Hepatocyte (in vitro differentiated cells): Measurements from ENCODE around the gene CLIC3. TPM values are rescaled to one million over a fixed set of nuclear protein-coding genes. Genes with fewer than 3 reads are reported as not detected.

ENCODE experiments used
- DNase-seq: peaks from one replicate; pipeline ENCODE4 v3.0.0-alpha.2; 2016; ENCODE audit warnings: low spot score
- H2AFZ ChIP-seq: fragments of 200-600 bp; sonication (generic); 2 replicates; pipeline ENCODE4 v1.6.0; 2016; ENCODE audit warnings: antibody characterized with exemption, mild to moderate bottlenecking
- H3K27ac ChIP-seq: fragments of 200-600 bp; sonication (generic); 2 replicates; pipeline ENCODE4 v1.5.1; 2016; ENCODE audit warnings: mild to moderate bottlenecking
- H3K27me3 ChIP-seq: fragments of 200-600 bp; sonication (generic); 2 replicates; pipeline ENCODE4 v1.6.1; 2016
- H3K36me3 ChIP-seq: fragments of 200-600 bp; sonication (generic); replicated peaks from 2 replicates; pipeline ENCODE4 v1.5.1; 2016; ENCODE audit warnings: low read depth; ENCODE audit not compliant: insufficient read depth
- H3K4me1 ChIP-seq: fragments of 200-600 bp; sonication (generic); 2 replicates; pipeline ENCODE4 v1.5.1; 2016; ENCODE audit warnings: mild to moderate bottlenecking, moderate library complexity; ENCODE audit not compliant: insufficient read depth
- H3K4me2 ChIP-seq: fragments of 200-600 bp; sonication (generic); 2 replicates; pipeline ENCODE4 v1.6.0; 2016
- H3K4me3 ChIP-seq: fragments of 200-600 bp; sonication (generic); 2 replicates; pipeline ENCODE4 v1.5.1; 2016; ENCODE audit warnings: mild to moderate bottlenecking
- H3K79me2 ChIP-seq: fragments of 200-600 bp; sonication (generic); 2 replicates; pipeline ENCODE4 v1.6.0; 2017; ENCODE audit warnings: mild to moderate bottlenecking
- H3K9me2 ChIP-seq: fragments of 200-600 bp; sonication (generic); replicated peaks from 2 replicates; pipeline ENCODE4 v1.6.0; 2017; ENCODE audit warnings: mild to moderate bottlenecking; ENCODE audit not compliant: insufficient read depth
- H3K9me3 ChIP-seq: fragments of 200-600 bp; sonication (generic); 2 replicates; pipeline ENCODE4 v1.5.1; 2016; ENCODE audit warnings: low read depth, mild to moderate bottlenecking
- H4K20me1 ChIP-seq: fragments of 200-600 bp; sonication (generic); 2 replicates; pipeline ENCODE4 v1.6.0; 2016; ENCODE audit warnings: mild to moderate bottlenecking; ENCODE audit not compliant: insufficient read depth, poor library complexity, severe bottlenecking
- CTCF ChIP-seq: fragments of 200-600 bp; sonication (generic); IDR thresholded peaks from 2 replicates; pipeline ENCODE4 v1.5.1; 2016; ENCODE audit warnings: antibody characterized with exemption, mild to moderate bottlenecking; ENCODE audit not compliant: poor library complexity
- EZH2 ChIP-seq: fragments of 200-600 bp; sonication (generic); IDR thresholded peaks from 2 replicates; pipeline ENCODE4 v1.6.1; 2016; ENCODE audit warnings: antibody characterized with exemption, mild to moderate bottlenecking, borderline replicate concordance
- EZH2phosphoT487 ChIP-seq: fragments of 200-600 bp; sonication (generic); IDR thresholded peaks from one replicate; pipeline ENCODE4 v1.6.1; 2018; ENCODE audit warnings: antibody characterized with exemption, mild to moderate bottlenecking, low read depth, moderate library complexity; ENCODE audit not compliant: unreplicated experiment, severe bottlenecking
- WGBS: methylation state at CpG from one replicate; pipeline ENCODE4 v1.1.6; 2016; ENCODE audit warnings: low lambda C conversion rate; ENCODE audit errors: missing lambda C conversion rate; 5-methylcytosine and 5-hydroxymethylcytosine counted together
- polyA plus RNA-seq: library from polyadenylated mRNA; unstranded; fragments of >200 nt; fragmentation: Nextera tagmentation; extraction: Ambion mirVana; gene quantifications from 2 replicates; pipeline ENCODE4 v1.2.1, GENCODE V29; 2016
- total RNA-seq: library from RNA; depleted of rRNA; stranded (reverse); fragments of >200 nt; gene quantifications from 2 replicates; pipeline ENCODE4 v1.2.3, GENCODE V29; 2014

CLIC3 gene
- total and polyA plus RNA-seq, 2 experiments from 2014 or later = 6.6 to 45.0 TPM

GRCh38 chr9:137044037-137044436, 47.7 kb upstream of the CLIC3 start:
- Histone ChIP-seq H3K4me3 (no peak overlapping the region), H3K27me3 (peaks cover 21% of the 10 kb centered on the region), H4K20me1 (peaks cover 13% of the 10 kb centered on the region), H2AFZ (no peak overlapping the region), H3K36me3 (no peaks in the 10 kb centered on the region), H3K9me2 (no peaks in the 10 kb centered on the region), H3K4me1 (peaks cover 5% of the 10 kb centered on the region), H3K27ac (no peak overlapping the region), H3K4me2 (no peak overlapping the region), H3K79me2 (peaks cover 3% of the 10 kb centered on the region), H3K9me3 (no peaks in the 10 kb centered on the region)
- 89% methylated on average over 12 of the region's 12 CpGs for WGBS
- TF ChIP-seq CTCF = no peak
- no peak for TF ChIP-seq EZH2
- TF ChIP-seq EZH2phosphoT487 = no peak
- DNase-seq = no peak

GRCh38 chr9:137042751-137043727, 46.7 kb upstream of the CLIC3 start:
- no peak overlapping the region for H3K4me3 ChIP-seq
- no peak for DNase-seq
- no peak overlapping the region for H3K4me2 ChIP-seq
- peaks cover 13% of the 10 kb centered on the region for H4K20me1 ChIP-seq
- no peaks in the 10 kb centered on the region for H3K9me2 ChIP-seq
- 91% methylated on average over 31 of the region's 36 CpGs for WGBS
- H3K79me2 ChIP-seq = peaks cover 3% of the 10 kb centered on the region
- no peak overlapping the region for H2AFZ ChIP-seq
- peaks cover 15% of the 10 kb centered on the region for H3K27me3 ChIP-seq
- H3K4me1 ChIP-seq = peaks cover 5% of the 10 kb centered on the region
- H3K27ac ChIP-seq = no peak overlapping the region
- TF ChIP-seq EZH2phosphoT487 (no peak), EZH2 (no peak), CTCF (no peak)
- no peaks in the 10 kb centered on the region for H3K9me3 ChIP-seq
- no peaks in the 10 kb centered on the region for H3K36me3 ChIP-seq

- 79% methylated on average over 16 of the region's 16 CpGs for WGBS
- H3K9me3 ChIP-seq = no peaks in the 10 kb centered on the region
These were observed 44.8 kb upstream of the CLIC3 start for GRCh38 chr9:137041124-137041523.

More at GRCh38 chr9:137041124-137041523, 44.8 kb upstream of the CLIC3 start:
- peaks cover 3% of the 10 kb centered on the region for H3K79me2 ChIP-seq
- peaks cover 10% of the 10 kb centered on the region for H3K27me3 ChIP-seq
- no peak for DNase-seq
- H3K27ac ChIP-seq = no peak overlapping the region
- H4K20me1 ChIP-seq = peaks cover 13% of the 10 kb centered on the region
- peaks cover 1% of the 10 kb centered on the region for H3K4me1 ChIP-seq
- no peak overlapping the region for H3K4me3 ChIP-seq
- no peak overlapping the region for H3K4me2 ChIP-seq
- H3K36me3 ChIP-seq = no peaks in the 10 kb centered on the region
- no peak overlapping the region for H2AFZ ChIP-seq
- TF ChIP-seq EZH2 (no peak), CTCF (no peak), EZH2phosphoT487 (no peak)
- H3K9me2 ChIP-seq = no peaks in the 10 kb centered on the region
